ENCODE data around the gene INPP5A. TPM values are rescaled to one million over a fixed set of nuclear protein-coding genes. Genes with fewer than 3 reads are reported as not detected.
"Not testable (repeated sequence)": the region's sequence is repeated elsewhere in the genome, so short reads cannot be mapped to it uniquely, and the experiment has no call there.

Gene INPP5A
- total RNA-seq, 1 donor from 2014 or later, result 32.8 TPM

- no peak for DNase-seq
Measured at GRCh38 chr10:132664883-132665282, 127.3 kb downstream of the INPP5A start.

DNA sequence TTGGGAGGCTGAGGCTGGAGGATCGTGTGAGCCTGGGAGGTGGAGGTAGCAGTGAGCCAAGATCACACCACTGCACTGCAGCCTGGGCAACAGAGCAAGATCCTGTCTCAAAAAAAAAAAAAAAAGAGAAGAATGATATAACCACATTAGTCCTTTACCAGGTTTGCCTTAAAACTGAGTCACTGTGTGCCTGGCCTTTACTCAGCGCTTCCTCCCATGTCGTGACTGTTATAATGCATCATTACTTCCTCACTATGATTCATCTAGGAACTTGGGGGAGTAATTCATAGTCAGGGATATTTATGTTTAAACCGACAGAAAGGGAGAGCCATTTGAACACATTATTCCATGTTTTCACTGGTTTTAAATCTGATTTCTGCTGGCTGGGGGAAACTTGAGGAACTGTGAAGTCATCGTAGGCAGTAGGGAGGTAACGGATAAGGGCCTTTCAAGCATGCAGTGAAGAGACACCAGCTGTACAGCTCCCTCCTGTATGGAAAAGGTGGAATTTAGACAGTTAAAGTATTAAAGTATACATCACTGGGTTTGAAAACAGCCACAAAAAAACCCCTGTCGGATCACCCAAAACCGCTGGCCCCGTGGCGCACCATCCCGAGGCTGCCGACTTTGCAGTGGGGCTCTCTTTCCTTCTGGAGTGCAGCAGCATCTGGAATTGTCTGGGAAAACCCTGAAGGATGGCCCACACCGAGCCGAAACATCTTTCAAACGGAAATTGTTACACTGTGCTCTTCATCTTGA is 128.5 kb downstream of the INPP5A start:
- peak; percentile 96 for DNase-seq

DNA sequence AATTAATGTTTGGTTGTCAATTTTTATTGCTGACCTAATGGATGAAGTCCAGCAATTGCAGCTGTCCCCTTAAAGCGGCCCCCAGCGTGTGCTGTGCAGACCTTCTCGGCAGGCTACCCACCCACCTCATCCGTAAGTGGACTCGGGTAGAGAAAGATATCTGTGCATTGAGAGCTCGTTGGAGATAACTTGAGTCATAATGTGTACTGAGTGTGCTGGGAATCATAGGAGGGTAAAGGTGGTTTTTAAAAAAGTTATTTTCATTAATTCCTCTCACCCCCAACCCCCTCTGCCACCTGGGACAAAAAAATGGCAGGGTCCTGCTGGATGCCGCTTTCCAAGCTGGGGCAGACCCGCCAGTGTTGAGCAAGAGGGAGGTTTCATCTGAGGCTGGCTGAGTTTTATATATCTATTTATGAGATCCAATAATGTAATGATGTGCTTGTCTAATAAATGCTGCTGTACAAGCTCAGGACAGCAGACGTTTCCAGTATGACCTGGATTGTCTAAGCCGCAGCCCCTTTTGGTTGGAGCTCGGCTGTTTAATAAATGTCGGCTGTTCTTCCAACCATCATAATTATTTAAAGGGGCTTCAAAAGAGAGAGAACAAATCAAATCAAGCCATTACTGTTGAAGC is 129.2 kb downstream of the INPP5A start:
- peak; percentile 15 for DNase-seq

GRCh38 chr10:132667342-132668047 is 129.9 kb downstream of the INPP5A start:
- DNase-seq, result peak; percentile 80

GRCh38 chr10:132668048-132668394 is 130.4 kb downstream of the INPP5A start:
- DNase-seq, result no peak

DNA sequence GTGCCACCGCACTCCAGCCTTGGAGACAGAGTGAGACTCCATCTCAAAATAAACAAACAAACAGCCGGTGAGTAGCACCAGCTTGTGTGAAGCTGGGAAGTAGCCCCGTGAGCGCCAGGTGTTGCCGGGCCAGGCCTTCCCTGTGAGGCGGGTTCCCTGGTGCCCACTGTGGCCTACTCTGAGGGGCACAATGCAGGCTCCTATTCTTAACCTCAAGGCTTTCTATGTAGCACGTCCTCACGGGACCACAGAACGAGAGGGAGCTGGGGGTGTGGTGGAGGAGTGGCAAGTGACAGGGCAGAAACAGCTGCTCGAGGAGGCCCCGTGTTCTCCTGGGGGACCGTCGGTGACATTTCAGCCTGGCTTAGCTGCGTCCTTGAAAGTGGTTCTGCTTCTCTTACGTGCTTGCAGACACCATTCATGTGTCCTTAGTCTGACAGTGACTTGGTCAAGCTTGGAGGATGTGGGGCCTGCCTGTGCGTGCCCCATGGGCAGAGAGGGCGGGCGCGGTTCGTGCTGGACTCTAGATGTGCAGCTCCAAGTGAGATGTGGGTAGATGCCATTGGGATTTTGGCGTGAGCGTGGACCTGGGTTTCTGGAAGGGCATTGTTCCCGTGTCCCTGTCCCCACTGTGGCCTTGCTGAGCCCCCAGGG is 131.7 kb downstream of the INPP5A start:
- DNase-seq, result no peak

DNA sequence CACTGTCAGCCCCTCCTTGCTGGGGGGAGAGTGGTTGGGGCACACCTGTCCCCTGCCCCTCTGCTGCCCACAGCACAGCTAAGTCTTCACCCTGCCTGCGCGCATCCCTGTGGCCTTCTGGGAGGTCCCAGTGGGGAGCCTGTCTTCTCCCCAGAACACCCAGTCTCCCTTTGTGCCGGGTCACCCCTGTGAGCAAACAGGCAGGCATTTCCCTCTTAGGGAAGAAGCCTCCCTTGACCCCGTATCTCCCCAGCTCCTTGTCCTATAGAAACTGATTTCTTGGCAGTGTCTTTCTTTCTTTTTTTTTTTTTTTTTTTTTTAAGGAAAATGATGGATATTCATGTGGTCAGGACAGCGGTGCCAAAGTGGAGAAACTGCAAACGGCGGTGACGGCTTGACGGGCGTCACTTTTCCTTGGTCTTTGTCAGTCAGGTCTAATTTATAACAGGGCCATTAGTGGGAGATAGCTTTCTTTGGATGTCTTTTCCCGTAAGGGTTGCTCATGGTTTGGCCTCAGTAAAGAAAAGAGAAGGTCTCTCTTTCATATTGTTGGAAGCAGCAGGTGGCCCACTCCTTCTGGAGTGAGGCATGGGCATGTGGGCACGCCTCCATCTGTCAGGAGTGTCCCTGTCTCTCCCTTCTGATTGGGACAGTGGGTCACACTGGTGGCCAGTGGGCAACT is 133.1 kb downstream of the INPP5A start:
- DNase-seq, result no peak

GRCh38 chr10:132671228-132672154 is 133.9 kb downstream of the INPP5A start:
- DNase-seq, result no peak

DNA sequence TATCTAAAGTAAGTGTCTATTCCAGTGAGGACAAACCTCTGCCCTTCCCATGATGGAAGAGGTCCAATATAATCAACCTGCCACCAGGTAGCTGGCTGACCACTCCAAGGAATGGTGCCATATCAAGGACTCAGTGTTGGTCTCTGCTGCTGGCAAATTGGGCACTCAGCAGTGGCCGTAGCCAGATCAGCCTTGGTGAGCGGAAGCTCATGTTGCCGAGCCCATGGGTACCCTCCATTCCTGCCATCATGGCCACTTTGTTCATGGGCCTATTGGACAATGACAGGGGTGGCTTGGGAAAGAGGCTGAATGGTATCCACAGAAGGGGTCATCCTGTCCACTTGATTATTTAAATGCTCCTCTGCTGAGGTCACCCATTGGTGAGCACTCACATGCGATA is 136.2 kb downstream of the INPP5A start:
- not testable (repeated sequence) for DNase-seq

GRCh38 chr10:132674311-132674710 is 136.7 kb downstream of the INPP5A start:
- DNase-seq, result no peak

DNA sequence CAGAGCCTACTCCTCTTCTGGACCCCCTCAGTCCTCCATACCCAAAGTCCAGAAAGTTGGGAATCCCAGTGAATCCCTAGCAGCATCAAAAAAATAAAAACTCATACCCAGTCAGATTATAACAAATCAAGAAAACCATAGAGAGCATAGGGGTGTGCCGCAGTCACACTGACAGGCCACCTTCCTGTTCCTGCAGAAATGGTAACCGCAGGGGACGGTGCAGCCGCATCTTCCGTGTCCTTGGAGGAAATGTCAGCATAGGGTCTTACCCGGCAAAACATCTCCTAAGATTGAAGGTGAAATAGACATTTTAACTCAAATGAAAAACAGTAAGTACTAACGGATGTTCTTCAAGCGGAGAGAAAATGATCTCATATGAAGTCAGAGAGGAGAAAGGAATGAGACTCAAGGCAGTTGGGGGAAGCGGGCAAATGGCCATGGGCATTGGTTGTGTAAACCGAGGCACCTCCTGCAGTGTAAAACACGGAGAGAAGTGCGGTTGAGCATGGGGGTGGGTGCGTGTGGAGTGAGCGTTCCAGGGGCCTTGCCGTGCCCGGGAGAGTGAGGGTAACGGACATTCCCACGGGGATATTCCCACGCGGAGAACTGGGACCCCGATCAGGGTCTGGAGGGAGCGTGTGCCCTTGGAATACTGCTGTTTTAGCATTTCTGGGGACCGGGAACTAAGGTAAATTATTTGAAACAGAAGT is 137.6 kb downstream of the INPP5A start:
- DNase-seq, result no peak

GRCh38 chr10:132676193-132676891 is 138.8 kb downstream of the INPP5A start:
- no peak for DNase-seq

- no peak for DNase-seq
Measured at GRCh38 chr10:132677096-132677472, 139.5 kb downstream of the INPP5A start.

- DNase-seq, result no peak
Measured at GRCh38 chr10:132677473-132678227, 140.1 kb downstream of the INPP5A start.

DNA sequence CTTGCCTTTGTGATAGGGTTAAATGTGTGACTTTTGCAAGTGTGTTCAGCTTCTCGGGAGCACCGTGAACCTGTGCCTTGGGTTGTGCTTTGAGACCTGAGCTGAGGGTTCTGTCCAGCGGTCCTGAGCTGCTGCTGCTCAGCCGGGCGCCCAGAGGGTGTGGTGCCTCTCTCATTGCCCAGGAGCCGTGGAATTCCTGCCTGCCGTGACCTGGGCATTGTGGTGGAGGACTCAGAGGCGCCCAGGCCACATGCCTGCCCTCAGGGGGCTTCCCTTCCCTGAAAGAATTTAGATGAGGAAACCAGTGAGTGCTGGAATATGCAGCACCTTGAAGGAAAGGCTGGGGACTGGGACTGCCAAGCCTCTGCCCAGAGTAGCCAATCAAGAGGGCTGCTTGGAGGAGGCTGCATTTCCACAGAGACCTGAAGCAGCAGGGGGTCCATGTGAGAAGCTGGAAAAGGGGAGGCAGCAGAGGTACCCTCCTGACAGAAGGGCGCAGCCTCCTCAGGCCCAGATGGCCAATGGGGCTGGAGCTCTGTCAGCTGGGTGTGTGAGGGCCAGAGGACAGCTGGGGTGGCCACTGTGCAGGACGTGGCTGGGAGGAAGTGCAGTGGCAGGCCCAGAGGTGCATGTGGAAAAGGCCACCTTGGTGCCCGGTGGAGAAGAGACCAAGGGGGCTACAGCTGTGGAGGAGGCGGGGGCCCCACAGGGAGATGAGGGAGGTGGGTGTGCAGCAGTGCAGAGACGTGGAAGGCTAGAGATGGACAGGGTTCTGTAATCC is 141.0 kb downstream of the INPP5A start:
- no peak for DNase-seq

DNA sequence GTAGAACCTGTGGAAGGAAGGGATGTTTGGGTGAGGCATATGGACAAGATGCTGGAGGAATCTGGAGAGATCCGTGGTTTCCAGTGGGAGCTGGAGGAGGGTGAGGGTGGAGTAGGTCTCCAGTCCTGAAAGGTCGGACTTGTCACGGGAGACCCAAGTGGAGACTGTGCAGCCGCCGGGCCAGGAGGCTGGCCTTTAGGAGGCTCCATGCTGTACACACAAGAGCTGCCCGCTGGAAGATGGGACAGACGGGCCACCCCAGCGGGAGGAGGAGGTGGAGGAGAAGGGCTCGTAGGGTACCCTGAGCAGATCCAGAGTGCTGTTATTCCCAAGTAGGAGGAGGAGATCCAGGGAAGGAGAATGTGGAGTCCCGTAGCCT is 141.6 kb downstream of the INPP5A start:
- DNase-seq, result no peak

DNA sequence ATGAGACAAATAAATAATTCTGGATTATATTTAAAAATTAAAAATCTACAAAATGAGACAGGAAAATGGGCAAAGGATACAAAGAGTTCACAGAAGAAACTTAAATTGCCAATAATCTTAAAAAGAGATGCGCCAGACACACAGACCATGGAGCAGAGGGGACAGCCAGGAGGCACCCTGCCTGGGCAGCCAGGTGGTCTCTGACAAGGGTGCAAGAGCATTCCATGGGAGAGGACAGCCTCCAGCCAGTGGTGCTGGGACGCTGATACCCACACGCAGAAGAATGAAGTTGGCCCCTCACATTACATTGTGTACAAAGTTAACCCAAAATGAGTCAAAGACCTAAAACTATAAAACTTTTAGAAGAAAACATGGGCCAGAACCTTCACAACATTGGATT is 142.1 kb downstream of the INPP5A start:
- DNase-seq, result no peak

DNA sequence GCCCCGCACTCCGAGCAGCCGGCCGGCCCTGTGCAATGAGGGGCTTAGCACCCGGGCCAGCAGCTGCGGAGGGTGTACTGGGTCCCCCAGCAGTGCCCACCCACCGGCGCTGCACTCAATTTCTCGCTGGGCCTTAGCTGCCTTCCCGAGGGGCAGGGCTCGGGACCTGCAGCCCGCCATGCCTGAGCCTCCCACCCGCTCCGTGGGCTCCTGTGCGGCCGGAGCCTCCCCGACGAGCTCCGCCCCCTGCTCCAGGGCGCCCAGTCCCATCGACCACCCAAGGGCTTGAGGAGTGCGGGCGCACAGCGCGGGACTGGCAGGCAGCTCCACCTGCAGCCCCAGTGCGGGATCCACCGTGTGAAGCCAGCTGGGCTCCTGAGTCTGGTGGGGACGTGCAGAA is 143.2 kb downstream of the INPP5A start:
- not testable (repeated sequence) for DNase-seq
